ENCODE results near the gene ADARB2.
"Not testable (repeated sequence)": the region's sequence is repeated elsewhere in the genome, so short reads cannot be mapped to it uniquely, and the experiment has no call there.

DNA sequence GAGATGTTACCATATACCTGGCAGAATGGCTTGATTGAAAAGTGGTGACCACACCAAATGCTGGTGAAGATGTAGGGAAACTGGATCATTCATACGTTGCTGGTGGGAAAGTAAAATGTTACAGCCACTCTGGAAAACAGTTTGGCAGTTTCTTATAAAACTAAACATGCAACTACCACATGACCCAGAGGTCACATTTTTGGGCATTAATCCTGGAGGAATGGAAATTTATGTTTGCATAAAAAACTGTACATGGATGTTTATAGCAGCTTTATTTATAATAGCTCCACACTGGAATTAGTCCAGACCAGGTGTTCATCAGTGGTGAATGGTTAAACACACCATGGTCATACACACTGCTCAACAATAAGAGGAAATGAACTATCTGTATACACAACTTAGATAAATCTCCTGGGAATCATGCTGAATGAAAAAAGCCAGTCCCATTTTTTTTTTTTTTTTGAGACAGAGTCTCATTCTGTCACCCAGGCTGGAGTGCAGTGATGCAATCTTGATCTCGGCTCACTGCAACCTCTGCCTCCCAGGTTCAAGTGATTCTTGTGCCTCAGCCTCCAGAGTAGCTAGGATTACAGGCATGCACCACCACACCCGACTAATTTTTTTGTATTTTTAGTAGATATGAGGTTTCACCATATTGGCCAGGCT is 309.7 kb downstream of the ADARB2 start:
- TF ChIP-seq, protein P1, sequence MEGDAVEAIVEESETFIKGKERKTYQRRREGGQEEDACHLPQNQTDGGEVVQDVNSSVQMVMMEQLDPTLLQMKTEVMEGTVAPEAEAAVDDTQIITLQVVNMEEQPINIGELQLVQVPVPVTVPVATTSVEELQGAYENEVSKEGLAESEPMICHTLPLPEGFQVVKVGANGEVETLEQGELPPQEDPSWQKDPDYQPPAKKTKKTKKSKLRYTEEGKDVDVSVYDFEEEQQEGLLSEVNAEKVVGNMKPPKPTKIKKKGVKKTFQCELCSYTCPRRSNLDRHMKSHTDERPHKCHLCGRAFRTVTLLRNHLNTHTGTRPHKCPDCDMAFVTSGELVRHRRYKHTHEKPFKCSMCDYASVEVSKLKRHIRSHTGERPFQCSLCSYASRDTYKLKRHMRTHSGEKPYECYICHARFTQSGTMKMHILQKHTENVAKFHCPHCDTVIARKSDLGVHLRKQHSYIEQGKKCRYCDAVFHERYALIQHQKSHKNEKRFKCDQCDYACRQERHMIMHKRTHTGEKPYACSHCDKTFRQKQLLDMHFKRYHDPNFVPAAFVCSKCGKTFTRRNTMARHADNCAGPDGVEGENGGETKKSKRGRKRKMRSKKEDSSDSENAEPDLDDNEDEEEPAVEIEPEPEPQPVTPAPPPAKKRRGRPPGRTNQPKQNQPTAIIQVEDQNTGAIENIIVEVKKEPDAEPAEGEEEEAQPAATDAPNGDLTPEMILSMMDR (IDR thresholded peaks at IDR 0.05), result not testable (repeated sequence)
- TF ChIP-seq EP300 (IDR thresholded peaks at IDR 0.05); POLR2A (IDR thresholded peaks at IDR 0.05; ENCODE audit: low read depth); POLR2AphosphoS5 (IDR thresholded peaks at IDR 0.05): not testable (repeated sequence)

All from esophagus muscularis mucosa (tissue), 4 donors.